ENCODE results near the gene PBX3.

- TF ChIP-seq CTCF (IDR thresholded peaks at IDR 0.05) (no peak), POLR2A (IDR thresholded peaks at IDR 0.05) (no peak)
Observed at GRCh38 chr9:125994066-125994943, 247.1 kb downstream of the PBX3 start.

All from lower leg skin (tissue), 3 donors.